Neural cell (in vitro differentiated cells): Measurements from ENCODE around the gene OR13C2.

Source experiments
- EP300 ChIP-seq: fragments of 450-650 bp; conservative IDR thresholded peaks from 2 replicates; pipeline ENCODE4 v1.6.1; 2014; ENCODE audit warnings: antibody characterized with exemption, mild to moderate bottlenecking, moderate library complexity; ENCODE audit not compliant: poor library complexity, severe bottlenecking
- EZH2 ChIP-seq: fragments of 200-600, 300-800 bp; shearing (Covaris generic), sonication (generic); IDR thresholded peaks from 2 replicates; pipeline ENCODE4 v1.6.1; 2014; ENCODE audit warnings: antibody characterized with exemption, low read length, borderline replicate concordance, mild to moderate bottlenecking; ENCODE audit not compliant: insufficient read depth, poor library complexity, severe bottlenecking
- MXI1 ChIP-seq: fragments of 450-650 bp; conservative IDR thresholded peaks from 2 replicates; pipeline ENCODE4 v1.6.1; 2014; ENCODE audit warnings: antibody characterized with exemption, mild to moderate bottlenecking; ENCODE audit not compliant: poor library complexity, severe bottlenecking
- POLR2AphosphoS5 ChIP-seq: IDR thresholded peaks from 2 replicates; pipeline ENCODE4 v1.6.1; 2012
- SMC3 ChIP-seq: fragments of 450-650 bp; conservative IDR thresholded peaks from 2 replicates; pipeline ENCODE4 v1.6.1; 2014; ENCODE audit warnings: antibody characterized with exemption, mild to moderate bottlenecking, moderate library complexity; ENCODE audit not compliant: poor library complexity
- TF ChIP-seq, protein P1 (sequence below): fragments of 450-650 bp; IDR thresholded peaks from 2 replicates; pipeline ENCODE4 v1.5.1; 2014; ENCODE audit warnings: antibody characterized with exemption, mild to moderate bottlenecking, moderate library complexity; ENCODE audit not compliant: poor library complexity, severe bottlenecking
- TF ChIP-seq, protein P2 (sequence below): IDR thresholded peaks from 2 replicates; pipeline ENCODE4 v1.6.1; 2012; ENCODE audit warnings: borderline replicate concordance

DNA sequence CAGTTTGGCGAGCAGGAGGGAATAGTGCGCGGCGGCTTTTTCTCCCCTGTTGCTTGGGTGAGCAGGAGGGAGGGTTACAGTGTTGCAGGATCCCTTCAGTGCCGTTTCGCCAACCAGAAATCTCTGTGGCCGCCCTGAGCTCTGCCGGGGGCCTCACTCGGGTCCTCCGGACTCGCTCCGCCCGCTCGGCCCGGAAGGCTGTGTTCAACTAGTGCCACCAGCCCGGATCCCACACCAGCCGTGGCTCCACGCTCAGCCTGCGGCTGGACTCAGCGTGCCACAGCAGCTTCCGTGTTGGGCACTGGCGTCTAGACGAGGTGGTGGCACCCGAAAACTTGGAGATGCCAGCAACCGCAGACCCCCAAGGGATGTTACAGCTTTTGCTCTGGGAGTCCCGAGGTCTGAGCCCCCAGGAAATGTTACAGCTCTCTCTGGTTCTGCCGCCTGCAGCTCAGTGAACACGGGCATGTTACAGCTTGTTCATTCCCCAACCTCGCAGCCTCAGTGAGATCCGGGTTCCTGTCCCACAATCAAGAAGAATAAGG is 28.6 kb upstream of the OR13C2 start:
- no peak for TF ChIP-seq EP300
- TF ChIP-seq POLR2AphosphoS5, result no peak
- TF ChIP-seq, protein P1, sequence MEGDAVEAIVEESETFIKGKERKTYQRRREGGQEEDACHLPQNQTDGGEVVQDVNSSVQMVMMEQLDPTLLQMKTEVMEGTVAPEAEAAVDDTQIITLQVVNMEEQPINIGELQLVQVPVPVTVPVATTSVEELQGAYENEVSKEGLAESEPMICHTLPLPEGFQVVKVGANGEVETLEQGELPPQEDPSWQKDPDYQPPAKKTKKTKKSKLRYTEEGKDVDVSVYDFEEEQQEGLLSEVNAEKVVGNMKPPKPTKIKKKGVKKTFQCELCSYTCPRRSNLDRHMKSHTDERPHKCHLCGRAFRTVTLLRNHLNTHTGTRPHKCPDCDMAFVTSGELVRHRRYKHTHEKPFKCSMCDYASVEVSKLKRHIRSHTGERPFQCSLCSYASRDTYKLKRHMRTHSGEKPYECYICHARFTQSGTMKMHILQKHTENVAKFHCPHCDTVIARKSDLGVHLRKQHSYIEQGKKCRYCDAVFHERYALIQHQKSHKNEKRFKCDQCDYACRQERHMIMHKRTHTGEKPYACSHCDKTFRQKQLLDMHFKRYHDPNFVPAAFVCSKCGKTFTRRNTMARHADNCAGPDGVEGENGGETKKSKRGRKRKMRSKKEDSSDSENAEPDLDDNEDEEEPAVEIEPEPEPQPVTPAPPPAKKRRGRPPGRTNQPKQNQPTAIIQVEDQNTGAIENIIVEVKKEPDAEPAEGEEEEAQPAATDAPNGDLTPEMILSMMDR, result no peak
- no peak for TF ChIP-seq EZH2
- no peak for TF ChIP-seq SMC3
- TF ChIP-seq MXI1, result no peak
- TF ChIP-seq, protein P2, sequence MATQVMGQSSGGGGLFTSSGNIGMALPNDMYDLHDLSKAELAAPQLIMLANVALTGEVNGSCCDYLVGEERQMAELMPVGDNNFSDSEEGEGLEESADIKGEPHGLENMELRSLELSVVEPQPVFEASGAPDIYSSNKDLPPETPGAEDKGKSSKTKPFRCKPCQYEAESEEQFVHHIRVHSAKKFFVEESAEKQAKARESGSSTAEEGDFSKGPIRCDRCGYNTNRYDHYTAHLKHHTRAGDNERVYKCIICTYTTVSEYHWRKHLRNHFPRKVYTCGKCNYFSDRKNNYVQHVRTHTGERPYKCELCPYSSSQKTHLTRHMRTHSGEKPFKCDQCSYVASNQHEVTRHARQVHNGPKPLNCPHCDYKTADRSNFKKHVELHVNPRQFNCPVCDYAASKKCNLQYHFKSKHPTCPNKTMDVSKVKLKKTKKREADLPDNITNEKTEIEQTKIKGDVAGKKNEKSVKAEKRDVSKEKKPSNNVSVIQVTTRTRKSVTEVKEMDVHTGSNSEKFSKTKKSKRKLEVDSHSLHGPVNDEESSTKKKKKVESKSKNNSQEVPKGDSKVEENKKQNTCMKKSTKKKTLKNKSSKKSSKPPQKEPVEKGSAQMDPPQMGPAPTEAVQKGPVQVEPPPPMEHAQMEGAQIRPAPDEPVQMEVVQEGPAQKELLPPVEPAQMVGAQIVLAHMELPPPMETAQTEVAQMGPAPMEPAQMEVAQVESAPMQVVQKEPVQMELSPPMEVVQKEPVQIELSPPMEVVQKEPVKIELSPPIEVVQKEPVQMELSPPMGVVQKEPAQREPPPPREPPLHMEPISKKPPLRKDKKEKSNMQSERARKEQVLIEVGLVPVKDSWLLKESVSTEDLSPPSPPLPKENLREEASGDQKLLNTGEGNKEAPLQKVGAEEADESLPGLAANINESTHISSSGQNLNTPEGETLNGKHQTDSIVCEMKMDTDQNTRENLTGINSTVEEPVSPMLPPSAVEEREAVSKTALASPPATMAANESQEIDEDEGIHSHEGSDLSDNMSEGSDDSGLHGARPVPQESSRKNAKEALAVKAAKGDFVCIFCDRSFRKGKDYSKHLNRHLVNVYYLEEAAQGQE, result no peak
